IPS-11a (cell line): ENCODE results near the gene EXOC3.
"Not testable (repeated sequence)": the region's sequence is repeated elsewhere in the genome, so short reads cannot be mapped to it uniquely, and the experiment has no call there.

Source experiments
- H3K4me3 ChIP-seq: one replicate; pipeline ENCODE4 v1.5.1; 2013; ENCODE audit warnings: low read depth, low read length, control low read depth

The EXOC3 gene

GRCh38 chr5:442335-443238, at the start of gene EXOC3:
Gene EXOC3, plus strand, starts transcription at chr5:443176. Its CDS starts 3,030 bp downstream, at chr5:446206.
- peak within 1 kb of the TSS; percentile 98 for H3K4me3 ChIP-seq

DNA sequence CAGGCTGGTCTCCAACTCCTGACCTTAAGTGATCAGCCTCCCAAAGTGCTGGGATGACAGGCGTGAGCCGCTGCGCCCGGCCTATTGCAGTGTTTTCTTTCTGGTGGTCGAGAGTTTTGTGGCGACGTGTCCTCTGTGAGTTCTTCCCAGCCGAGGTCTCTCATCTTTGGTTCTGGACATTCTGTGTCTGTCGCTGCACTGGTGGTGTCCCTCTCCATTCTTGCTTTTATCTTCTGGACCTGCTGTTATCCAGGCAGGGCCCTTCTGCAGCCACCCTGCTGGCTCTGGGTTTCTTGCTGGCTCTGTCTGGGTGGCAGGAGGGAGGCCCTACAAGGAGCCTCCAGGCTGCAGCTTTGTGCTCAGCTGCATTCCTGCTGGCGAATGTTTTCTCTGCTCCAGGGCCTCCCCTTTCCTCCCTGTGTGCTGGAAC, 49.1 kb upstream of the EXOC3 start:
- H3K4me3 ChIP-seq: no peak overlapping the region

DNA sequence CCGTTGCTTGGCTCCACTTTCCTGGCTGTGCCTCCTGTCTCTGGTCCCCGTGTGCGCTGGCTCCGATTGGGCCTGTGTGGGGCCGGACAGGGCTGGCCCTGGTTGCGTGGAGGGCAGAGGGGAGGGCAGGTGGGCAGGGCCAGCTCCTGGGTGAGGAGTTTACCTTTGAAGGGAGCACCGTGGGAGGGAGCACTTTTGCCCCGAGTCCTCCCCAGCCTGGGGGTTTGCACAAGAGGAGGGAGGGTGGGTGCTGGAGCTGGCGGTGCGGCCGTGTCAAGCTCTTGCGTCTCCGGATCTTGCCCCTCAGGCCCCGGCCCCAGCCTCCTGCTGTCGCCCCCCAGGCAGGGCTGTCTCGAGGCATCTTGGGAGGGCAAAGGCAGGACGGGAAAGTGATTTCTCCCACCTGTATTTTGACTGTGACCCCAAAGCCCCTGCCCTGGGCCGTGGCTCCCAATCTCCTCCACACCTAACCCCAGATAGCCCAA, 48.3 kb upstream of the EXOC3 start:
- no peak overlapping the region for H3K4me3 ChIP-seq

DNA sequence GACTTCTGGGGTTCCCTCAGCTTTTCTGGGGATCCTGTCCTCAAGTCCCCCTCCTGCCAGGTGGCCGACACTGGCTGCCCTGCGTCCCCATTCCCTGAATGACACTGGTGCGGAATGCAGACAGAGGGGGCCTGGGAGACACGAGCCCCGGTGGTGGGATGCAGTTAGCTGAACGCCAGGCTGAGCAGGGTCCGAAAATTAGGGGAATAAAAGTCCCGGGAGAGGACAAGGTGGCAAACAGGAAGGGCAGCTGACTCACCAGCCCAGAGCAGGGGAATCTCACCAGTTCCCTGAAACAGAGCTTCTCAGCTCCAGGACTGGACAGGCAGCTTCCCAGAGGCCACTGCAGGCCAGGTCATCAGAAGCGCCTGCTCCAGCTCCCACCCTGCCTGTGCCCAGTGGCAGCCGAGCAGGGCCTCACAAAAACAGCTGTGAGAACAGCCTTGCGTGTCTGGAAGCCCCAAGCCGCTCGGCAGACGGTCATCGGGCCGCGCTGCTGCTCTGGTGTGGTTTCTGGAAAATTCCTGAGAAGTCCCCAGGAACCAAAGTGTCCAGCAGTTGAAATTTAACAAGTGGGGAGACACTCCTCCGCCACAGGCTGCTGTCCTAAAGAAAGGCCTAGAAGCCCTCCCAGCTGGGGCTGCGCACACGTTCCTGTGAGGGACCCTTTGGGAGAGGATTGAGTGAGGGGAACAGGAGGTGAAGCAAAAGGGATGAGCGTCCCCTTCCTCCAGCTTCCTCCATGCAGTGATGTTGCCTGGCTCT, 47.6 kb upstream of the EXOC3 start:
- no peak overlapping the region for H3K4me3 ChIP-seq

DNA sequence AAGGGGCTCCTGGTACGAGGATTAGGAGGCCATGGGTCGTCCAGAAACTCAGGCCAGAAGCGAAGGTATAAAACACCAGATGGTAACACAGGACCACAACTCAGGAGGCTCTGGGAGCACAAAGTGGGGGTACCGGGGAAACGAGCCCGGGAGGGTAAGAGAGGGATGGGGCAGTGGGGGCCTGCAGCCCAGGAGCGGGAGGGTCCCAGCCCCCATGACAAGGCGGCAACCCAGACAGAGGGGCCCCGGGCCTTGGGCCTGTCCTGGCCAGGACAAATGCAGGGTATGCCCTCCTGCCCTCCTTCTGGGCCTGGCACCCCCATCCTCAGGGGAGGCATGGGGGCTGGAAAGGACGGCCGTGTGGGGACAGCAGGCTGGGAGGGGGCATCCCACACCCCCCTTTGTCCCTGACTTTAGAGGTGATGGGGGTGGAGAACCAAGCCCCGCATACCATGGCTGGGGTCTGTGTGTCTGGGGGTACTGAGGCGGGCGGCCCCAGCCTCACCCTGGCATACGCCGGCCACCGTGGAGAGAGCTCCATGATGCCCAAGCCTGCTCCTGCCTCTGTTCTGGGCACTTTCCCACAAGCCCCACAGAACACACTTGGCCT, 47.0 kb upstream of the EXOC3 start:
- no peak overlapping the region for H3K4me3 ChIP-seq

- H3K4me3 ChIP-seq: no peak overlapping the region
Observed at GRCh38 chr5:396531-396961, 46.4 kb upstream of the EXOC3 start.

DNA sequence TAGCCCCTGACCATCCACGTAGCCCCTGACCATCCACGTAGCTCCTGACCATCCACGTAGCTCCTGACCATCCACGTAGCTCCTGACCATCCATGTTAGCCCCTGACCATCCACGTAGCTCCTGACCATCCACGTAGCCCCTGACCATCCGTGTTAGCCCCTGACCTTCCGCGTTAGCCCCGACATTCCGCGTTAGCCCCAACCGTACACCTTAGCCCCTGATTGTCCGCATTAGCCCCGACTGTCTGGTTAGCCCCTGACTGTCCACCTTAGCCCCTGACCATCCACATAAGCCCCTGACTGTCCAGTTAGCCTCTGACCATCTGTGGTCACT, 44.9 kb upstream of the EXOC3 start:
- H3K4me3 ChIP-seq: not testable (repeated sequence)

GRCh38 chr5:398475-399295, 44.3 kb upstream of the EXOC3 start:
- H3K4me3 ChIP-seq: no peak overlapping the region

DNA sequence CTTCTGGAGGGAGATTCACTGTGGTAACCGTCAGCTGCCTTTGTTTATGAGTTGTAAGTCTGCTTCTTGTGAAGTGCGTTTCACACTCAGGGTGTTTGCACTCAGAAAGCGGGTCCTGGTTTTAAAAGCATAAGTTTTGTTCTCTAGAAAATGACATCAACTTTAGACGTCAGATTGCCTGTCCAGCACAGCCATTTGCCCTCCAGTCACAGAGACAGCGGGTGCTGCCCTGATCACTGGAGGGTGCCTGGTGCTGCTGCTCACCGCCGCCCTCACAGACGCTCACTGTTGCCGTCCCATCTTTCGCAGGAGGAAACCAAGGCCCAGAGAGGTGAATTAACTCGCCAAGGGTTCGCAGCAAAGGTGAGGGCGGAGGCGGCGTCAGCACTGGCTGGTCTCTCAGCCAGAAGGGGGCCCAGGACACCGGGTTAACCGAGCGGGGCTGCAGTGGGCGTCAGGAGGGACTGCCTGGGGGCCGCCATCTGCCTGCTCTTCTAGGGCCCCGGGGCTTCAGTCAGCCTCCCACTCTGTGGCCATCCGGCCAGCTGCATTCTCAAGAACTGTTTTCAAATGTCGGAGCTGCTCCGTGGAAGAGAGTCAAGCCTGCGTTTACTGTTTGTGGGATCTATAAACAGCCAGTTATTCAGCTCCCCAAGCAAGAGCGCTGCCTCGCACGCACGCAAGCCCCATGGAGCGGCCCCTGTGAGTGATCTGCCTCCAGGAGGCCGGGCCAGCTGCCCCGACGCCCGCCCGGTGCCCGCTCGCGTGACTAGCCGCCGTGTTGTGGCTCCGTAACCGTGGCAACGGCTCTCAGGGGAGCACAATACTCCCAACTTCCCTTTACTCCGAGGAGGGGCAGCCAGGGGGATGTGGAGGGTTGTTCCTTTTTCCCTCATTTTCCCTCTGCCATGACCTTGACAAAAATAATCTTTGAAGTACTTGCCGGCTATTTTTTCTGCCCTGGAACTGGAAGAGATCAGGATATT, 43.4 kb upstream of the EXOC3 start:
- H3K4me3 ChIP-seq: no peak overlapping the region

GRCh38 chr5:400282-401145, 42.5 kb upstream of the EXOC3 start:
- no peak overlapping the region for H3K4me3 ChIP-seq

GRCh38 chr5:401146-402034, 41.6 kb upstream of the EXOC3 start:
- H3K4me3 ChIP-seq: no peak overlapping the region

- not testable (repeated sequence) for H3K4me3 ChIP-seq
Observed at GRCh38 chr5:402219-402614, 40.8 kb upstream of the EXOC3 start.

- no peak overlapping the region for H3K4me3 ChIP-seq
Observed at GRCh38 chr5:402615-403359, 40.2 kb upstream of the EXOC3 start.

DNA sequence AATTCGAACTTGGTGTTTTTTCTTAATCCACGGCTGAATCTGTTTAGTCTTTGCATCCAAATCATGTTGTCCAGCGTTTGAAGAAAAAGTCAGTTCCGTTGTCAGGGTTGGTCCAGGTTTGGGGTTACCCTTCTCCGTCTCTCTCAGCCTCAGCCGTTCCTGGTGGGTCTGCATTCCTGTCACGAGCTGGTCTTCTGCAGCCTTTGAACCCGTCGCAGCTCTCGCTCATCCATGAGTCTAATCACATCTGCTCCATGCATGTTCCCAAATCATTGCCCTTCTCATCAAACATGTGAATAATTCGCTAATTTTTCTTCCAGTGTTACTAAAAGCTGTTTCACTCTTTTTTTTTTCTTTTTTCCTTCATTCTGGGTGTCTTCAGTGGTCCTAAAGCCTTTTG, 39.0 kb upstream of the EXOC3 start:
- no peak overlapping the region for H3K4me3 ChIP-seq

DNA sequence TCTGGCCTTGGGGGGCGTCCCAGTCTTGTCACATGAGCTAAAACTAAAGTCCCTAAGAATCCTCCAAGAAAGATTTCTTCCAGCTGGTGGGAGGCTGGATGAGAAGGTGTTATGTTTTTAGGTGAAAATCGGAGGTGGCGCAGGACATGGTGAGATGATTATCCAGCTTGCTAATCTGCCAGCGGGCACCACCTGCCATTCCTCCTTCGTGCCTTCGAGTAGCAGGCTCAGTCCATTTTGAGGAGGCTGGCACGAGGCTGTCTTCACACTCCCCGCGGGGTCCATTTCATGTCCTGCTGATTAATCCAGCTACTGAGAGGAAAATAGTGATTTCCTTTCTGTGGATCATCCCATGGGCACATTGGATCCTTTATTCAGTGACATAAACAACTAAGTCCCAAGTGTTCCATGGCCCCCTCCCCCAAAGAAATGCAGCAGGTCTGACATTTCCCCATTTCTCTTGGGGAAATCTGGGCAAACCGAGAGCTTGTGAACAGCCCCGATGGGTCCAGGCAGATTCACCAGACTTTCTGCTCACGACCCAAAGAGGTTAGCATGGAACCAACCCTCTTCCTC, 38.2 kb upstream of the EXOC3 start:
- H3K4me3 ChIP-seq: no peak overlapping the region

DNA sequence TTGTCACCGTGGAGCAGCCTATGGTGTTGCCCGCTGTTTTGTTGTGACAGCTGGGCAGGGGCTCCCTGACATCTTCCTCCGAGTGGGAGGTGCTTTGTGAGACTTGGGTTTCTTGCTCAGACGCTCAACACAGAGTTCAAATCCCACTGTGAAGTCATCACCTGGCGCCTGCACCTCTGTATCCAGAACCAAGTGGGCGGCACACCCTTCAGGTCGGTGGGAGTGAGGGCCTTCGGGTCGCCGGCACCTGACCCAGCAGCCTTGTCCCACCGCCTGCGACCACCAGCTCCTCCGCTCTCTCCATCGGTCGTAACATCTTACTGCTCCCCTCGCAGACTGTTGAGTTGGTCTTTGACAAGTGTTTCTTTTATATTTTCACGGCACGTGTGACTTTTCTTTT, 37.6 kb upstream of the EXOC3 start:
- no peak overlapping the region for H3K4me3 ChIP-seq

GRCh38 chr5:406041-406440, 36.9 kb upstream of the EXOC3 start:
- no peak overlapping the region for H3K4me3 ChIP-seq
